NCI-H460 (cell line): ENCODE results near the gene TNIK. TPM values are rescaled to one million over a fixed set of nuclear protein-coding genes. Genes with fewer than 3 reads are reported as not detected.

ENCODE experiments used
- DNase-seq: peaks from one replicate; pipeline ENCODE4 v3.0.0-alpha.2; 2016; ENCODE audit warnings: low read depth; ENCODE audit errors: extremely low read depth
- total RNA-seq: library from RNA; depleted of rRNA; stranded (reverse); fragments of >200 nt; shearing (Covaris generic); gene quantifications from 2 replicates; pipeline ENCODE4 v1.2.3, GENCODE V29; 2014

TNIK gene
- total RNA-seq, 1 experiment from 2014 or later: 1.1 TPM

DNA sequence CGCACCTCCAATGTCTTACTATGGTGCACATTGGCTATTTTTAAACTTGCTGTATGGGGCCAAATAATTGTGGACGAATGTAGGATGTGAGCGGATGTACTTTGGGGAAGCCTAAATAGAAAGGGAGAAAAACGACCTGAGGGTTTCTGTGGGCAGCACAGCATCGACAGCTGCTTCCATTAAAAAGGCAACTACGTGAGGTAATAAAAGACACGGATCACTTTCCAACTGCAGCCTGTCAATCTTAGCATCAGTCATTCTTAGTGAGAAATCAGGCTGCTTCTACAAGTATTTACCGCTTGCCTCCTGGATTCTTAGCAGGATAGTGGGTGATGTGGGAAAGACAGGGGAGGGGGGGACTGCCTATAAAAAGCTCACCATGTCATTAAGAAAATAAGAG lies 247.0 kb downstream of the TNIK start:
- no peak for DNase-seq

DNA sequence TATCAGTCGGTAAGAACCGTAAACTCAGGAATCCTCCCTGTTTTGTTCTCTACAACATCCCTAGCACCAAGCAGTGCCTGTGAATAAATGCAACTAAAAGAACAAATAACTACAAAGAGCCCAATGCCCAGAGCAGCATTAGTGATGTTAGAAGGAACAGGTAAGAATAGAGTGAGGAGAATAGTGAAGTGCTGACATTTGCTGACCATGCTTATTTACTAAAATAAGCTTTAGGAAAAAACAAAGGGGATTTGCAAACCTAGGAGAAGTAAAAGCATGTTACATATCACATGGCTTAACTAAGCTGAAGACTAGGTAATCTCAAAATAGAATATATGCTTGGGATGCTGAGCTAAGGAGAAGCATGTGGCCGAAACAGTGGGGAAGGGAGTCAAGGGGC lies 247.6 kb downstream of the TNIK start:
- DNase-seq: no peak

DNA sequence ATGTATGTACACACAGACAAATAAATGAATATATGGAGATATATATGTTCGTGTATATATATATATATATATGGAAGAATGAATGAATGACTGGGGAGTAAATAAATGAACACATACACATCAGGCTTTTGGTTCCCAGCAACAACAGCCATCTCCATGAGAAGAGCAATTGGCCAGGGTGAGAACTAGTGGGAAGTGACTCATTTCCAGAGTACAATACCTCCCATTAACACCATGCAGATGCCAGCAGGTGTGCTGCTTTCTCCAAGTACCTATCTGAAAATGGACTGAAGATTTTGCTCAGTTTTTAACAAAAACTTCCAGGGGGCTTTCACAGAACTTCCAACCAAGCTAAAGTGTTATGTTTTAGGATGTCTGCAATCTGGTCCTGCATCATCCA lies 253.9 kb downstream of the TNIK start:
- DNase-seq: no peak

DNA sequence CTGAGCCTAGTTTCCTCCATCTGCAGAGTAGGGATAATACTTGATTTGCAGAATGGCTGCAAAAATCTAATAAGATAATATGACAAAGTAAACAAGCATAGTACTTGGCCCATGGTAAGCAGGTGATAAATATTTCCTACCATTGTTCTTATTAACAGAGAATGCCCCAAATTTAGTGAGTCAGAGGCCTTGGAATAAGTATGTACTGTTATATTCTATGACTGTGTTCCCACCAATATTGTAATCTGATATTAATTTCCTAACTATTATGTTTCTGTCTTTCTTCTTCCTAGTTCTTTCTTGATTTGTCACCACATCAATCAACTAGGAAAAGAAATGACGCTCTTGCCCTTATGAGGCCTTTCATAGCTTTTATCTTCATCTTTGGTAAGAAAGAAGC lies 255.3 kb downstream of the TNIK start:
- DNase-seq: no peak

DNA sequence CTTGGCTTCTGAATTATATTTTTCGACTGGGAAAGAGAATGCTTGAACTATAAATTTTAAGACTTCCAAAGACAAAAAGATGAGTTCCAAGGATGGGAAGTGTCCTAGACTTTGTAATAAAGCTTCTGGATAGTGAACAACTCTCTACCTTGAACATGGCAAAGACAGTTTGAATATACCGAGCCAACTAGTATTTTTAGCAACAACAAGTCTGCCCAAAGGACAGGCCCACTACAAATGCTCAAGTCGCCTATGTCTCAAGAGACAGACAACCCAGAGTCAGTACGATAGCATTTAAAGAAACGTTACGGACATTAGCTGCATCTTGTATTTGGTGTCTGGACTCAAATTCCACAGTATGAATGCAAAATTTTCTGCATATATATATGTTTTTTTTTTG lies 258.4 kb downstream of the TNIK start:
- DNase-seq: no peak

DNA sequence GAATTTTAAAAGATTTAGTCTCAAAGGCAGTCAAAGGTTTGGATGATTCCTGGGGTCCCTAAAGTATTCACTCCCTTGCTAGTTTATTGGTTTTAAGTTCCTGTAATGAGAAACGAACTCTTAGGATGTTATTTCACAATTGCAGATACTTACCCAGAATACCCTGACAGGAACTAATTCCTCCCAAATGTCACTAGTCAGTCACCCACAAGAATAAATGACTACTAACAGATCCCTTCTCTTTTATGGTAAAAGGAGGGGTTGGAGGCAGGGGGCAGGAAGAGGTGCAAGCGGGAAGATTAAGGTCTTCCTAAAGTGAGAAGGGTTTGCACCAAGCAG lies 259.5 kb downstream of the TNIK start:
- no peak for DNase-seq

DNA sequence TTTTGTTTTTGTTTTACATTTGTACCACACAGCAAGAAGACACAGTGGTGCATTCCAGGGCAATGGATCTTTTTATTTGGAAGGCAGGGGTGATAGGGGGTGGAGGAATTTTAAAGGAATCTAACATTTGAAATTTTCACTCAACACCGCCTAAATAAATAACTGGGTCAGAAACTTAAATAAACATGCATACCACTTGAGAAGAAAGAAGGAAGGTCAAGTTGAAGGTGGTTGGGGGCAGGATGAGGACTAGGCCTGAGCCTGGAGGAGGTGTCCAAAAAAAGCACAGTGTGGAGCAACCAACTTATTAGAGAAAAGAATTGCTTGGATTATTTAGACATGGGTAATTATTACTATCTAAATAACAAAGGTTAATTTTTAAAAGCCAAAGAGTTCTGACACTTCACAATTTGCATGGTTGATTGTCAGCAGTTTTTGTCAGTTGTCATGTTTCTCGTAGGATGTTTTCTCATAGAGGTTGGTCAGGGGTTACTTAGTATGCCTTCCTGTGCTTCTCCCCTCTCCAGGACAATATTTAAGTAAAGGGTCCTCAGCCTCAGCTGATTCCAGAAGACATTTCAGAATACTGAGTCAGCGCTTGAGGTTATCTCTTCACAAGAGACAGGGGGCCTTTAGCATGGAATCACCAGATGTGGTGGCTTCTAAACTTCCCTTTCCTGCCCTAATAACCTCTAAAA lies 260.0 kb downstream of the TNIK start:
- DNase-seq: no peak

DNA sequence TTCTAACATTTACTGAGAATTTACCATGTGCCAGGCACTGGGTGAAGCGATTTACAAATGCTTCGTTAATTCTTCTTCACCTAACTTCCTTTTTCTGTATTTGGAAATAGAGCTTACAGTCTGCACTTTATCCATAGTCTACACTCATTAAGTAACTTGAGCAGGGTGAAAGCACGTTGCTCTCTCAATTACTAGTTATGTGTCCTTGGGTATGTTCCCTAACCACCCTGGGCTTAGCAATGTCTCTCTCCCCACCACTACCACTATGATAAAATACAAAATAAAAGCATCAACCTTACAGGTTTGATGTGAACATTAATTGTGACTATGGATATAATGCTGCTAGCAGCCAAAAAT lies 260.8 kb downstream of the TNIK start:
- DNase-seq: no peak

DNA sequence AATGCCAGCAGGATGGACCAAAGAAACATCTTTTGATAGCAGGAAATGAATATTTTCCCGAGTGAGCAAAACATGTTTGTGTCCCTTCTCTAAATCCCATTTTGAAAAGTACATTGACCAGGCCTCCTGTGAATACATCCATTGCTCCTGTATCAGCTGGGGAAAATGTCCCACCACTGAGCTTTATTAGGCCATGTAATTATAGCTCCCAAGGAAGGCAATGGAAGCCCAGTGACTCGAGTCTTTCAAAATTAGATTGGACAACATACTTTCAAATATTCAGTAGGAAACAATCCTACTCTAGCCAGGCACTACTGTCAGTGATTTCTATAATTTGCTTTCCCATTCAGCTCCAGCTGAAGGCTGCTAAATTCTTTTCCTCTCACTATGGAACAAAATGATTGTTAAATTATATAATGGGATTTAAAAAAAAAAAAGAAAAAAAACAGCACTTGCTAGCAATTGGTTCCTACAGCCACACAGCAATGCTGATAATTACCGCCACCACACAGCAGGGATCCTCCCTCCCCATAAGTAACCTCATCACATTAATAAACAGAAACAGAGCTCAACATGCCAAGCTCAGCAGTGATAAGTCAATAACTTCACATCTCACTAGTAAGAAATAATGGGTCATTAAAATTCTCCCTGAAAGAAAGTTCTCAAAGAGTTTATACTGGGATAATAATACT lies 261.3 kb downstream of the TNIK start:
- no peak for DNase-seq

DNA sequence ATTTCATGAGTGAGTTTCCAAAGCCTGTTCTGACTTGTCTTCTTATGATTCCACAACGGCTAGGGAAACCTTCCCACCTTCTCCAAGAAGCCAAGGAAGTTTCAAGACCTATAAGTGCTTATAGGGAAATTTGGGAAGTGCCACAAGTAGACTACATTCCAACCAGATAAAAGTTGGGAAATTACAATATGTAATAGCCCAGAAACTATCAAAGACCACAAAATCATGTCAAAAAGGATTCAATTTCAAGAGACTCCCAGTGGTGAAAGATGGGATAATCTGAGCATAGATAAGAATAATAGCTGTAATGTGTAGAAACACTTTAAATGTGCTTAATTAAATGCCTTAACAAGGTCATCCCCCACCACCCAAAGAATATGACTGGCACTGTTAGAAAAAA lies 264.5 kb downstream of the TNIK start:
- DNase-seq: no peak

DNA sequence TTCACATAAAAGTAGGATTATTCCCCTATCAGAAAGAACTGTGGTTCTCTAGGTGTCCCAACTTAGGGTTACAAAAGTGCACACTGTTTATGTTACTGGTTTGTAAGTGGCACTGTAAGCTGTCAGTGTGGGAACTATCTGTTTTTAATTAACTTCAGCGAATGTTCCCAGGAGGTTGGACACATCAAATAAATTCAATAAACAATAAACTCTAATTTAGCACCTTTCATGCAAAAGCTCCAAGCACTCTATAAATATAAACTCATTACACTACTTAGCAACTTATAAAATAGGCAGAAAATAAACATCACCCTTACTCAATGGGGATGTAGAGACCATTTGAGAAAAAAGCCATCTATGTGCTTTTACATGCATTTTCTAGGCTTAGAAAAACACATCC lies 265.2 kb downstream of the TNIK start:
- no peak for DNase-seq

DNA sequence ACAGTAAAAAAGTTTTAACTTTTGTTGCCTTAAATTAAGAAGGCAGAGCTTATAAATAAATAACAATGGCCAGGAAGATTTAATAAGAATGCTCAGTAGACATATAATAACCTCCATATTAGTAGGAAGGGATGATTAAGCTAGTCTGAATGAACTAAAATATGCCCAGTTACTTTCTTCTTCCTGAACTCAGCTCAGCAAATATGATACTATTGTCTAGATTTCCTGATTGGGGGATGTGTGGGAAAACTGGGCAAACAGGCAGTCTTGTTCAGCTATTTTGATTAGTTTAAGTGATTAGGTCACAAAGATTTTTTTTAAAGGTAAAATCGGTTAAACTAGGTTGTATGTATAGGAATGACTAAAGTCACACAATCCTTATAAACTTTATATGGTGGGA lies 266.5 kb downstream of the TNIK start:
- no peak for DNase-seq

DNA sequence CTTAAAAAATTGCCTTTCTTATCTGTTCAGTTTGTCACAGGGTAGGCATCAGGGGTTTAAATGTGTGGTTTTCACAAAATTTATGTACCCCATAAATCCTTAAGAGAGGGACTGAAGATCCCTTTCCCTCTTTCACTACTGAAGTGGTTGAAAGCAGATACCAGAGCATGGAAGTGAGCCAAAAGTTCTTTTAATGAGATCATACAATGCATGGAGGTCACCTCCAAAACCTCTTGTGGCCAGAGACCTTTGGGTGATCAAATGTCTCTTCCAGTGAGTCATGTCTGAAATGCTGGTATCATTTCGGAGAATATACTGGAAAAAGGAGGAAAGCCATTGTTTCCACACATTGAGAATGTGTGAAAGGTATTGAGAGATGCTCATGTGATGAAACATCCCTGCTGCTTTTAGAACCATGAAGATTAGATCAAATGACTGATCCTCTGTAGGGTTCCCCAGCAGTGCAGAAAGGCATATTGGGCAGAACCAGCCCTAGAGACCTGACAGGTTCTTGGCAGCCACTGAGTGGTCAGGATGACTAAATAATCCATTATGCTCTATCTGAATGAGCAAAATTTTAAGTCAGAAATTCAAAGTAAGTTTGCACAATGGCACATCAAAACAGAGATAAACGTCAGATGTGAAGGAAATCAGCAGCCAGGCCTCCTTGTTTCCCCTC lies 267.9 kb downstream of the TNIK start:
- DNase-seq: no peak

DNA sequence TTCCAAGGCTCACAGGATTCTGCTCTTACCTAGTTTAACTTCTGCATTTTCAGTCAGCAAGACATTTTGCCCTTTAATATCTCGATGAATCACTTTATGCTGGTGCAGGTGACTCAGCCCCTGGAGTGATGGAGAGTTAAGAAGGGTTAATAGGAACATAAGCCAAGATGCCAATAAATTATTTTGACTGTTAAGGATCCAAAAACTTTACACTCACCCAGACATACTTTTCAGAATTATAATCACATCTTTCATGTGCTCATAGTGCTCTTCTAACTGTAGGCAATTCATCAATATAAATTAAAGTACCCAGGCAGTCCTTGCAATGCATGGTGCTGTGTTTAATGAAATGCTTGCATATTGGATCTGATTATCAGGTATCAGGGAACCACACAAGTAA lies 269.5 kb downstream of the TNIK start:
- DNase-seq: no peak

DNA sequence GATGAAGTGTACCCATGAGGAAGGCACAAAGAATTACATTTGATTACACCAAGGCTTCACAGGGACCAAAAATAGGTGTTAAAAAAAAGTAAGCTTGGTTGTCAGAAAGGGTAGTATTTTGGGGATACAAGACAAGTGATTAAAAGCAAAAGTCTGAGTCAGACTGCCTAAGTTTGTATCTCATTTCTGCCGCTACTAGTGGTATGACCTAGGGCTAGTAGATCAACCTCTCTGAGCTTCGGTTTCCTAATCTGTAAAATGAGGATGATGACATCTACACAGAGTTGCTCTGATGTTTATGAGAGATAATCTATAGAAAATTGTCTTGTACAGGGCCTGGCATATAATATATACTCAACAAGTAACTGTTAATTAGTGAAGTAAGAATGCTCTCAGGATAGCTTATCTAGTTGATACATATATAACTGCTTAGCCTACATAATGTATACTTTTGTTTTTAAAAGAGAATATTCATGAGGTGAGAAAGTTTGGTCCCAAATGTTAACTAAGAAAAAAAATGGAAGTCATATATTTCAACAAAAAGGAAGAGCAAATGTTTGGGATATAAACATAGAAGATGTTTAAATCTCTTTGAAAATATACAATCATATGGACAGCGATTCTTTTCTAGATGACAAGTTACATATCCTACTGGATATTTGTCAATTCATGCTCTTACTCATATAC lies 270.7 kb downstream of the TNIK start:
- DNase-seq: no peak

DNA sequence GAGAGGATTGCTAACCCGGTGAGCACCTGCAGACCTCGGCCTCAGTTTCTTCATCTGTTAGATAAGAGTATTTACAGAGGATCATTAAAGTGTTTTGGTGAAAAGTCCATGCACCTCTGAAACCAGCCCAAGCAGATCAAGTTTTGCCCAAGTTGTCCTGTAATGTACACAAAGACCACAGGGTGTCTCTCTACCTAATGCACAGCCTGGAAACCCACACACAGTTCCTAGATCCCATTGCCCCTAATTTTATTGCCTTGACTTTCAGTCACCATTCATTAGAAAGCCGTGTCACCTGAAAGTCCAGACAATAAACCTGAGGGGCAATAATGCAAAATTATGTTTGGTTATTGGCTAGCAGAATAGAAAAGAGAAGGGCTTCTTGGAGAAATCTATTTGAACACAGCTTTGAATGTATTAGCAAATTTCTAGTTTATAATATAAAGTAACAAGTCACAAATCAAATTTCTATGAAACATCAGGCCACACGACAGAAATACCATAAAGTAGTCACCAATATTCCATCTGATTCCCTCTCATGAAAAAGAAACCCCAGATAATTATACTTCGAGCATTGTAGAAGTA lies 272.4 kb downstream of the TNIK start:
- peak; percentile 15 for DNase-seq

DNA sequence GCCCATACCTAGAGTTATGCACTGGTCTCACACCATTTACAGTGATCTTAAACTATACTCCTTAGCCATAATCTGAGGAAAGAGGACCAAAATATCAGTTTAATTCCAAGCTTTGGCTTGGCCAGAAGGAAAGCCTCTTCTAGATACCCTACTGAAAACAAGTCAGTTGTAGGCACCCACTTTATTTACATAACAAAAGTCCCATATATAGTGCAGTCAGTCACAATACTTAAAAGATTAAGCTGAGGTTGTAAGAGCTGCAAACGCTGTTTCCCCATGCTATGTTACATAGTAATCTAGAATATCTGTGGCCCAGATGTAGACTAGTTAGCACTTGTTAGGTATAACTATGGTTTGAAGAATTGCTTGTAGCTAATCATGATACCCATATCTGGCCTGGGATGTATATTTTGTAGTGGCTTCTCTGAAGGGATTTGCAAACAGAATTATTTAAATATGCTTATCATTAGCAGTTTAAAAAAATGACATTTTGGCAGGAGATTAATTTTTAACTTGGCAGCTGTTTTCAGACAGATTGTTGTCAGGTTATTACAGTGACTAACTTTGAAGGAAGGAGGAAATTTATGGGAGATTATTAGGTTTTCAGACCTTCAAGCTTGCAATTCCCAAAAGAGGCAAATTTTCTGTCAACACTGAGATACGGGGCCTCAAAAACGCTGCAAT lies 273.2 kb downstream of the TNIK start:
- DNase-seq: no peak

DNA sequence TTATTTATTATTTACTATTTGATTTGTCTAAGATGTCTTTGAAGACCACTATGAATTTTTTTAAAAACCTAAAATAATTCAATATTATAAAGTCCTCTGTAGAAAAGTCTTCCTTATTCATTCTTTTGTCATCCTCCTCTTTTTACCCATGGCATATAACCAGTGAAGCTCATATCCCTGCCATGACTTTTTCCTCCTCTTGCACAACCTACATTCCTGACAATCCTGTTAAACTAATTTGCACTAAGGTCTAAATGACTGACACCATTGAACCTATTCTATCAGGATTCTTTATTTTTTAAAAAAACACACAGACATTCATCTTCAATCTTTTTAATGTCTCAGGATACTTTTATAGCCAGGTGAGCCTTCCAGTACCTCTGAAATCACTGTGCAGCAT lies 273.8 kb downstream of the TNIK start:
- no peak for DNase-seq

DNA sequence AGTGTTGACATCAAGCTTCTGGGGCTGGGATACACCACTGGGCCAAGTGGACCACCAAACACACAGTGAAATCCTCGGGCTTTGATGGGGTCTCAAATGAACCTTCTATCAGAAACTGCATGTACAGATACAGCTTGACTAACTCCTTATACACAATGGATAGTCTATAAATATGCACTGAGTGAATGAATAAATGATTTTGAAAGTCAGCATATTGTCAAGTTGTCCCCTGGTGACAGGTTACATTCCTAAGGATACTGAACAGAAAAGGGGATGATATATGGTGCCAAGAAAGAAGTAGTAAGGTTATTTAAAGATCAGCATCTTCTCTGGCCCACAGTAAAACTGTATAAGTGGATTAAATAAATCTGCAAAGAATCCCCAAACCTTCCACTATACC lies 274.2 kb downstream of the TNIK start:
- no peak for DNase-seq

DNA sequence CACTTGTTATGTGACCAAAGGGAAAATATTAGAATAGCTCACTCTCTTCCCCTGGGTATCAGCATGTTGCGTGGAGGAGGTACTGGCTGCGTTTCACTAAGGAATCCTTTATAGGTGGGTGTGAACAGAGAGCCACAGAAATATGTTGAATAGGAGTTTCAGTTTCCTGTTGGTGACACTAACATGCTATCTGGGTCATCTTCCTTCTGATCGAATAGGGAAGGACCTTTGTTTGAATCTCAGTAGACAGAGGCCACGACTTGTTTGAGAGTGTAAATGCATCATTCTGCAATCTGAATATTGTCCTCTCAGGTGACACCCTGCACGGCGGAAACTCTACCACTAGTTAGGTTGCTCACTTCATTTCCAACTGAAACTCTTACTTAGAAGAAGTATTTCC lies 275.8 kb downstream of the TNIK start:
- DNase-seq: no peak

DNA sequence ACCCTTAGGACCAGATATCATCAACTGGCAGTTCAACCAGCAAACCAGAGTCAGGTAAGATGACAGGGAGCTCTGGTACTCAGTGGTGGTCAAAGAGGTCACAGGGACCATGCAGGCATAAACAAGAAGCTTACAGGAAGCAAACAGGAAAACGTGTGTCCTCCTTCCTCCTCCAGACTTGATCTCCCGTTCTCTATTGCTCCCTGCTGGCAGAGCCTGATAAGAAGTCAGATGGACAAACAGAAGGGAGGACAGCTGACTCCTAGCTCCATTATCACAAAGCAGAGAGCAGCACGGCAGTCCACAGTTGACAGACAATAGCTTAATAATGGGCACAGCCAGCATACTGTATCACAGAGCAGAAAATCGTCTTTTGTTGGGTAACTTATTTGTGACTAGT lies 277.2 kb downstream of the TNIK start:
- DNase-seq: peak; percentile 20
